Karpas-422 (cell line): ENCODE results near the gene NMT1. TPM values are rescaled to one million over a fixed set of nuclear protein-coding genes. Genes with fewer than 3 reads are reported as not detected.
A peak's percentile ranks its signal among the peaks of the same experiment; 100 is the strongest.

Experiments used
- DNase-seq: peaks from one replicate; pipeline ENCODE4 v3.0.0-alpha.2; 2015
- H2AFZ ChIP-seq: fragments of 200-600 bp; sonication (generic); 2 replicates; pipeline ENCODE4 v1.6.1; 2014; ENCODE audit warnings: antibody characterized with exemption, low read length, mixed read lengths
- H3K27ac ChIP-seq: fragments of 200-600 bp; sonication (generic); 2 replicates; pipeline ENCODE4 v1.5.1; 2014; ENCODE audit warnings: mild to moderate bottlenecking, low read length, moderate library complexity
- H3K27me3 ChIP-seq: fragments of 200-600 bp; sonication (generic); 2 replicates; pipeline ENCODE4 v1.6.1; 2014; ENCODE audit warnings: low read length, mixed read lengths
- H3K36me3 ChIP-seq: fragments of 200-600 bp; sonication (generic); 2 replicates; pipeline ENCODE4 v1.6.1; 2014; ENCODE audit warnings: low read length, mixed read lengths; ENCODE audit not compliant: insufficient read depth
- H3K4me1 ChIP-seq: fragments of 200-600 bp; sonication (generic); 2 replicates; pipeline ENCODE4 v1.6.1; 2014; ENCODE audit warnings: mild to moderate bottlenecking, low read length, mixed read lengths
- H3K4me2 ChIP-seq: fragments of 200-600 bp; sonication (generic); 2 replicates; pipeline ENCODE4 v1.6.1; 2014; ENCODE audit warnings: low read length, low read depth, mild to moderate bottlenecking; ENCODE audit not compliant: poor library complexity, severe bottlenecking
- H3K4me3 ChIP-seq: fragments of 200-600 bp; sonication (generic); 2 replicates; pipeline ENCODE4 v1.5.1; 2014; ENCODE audit warnings: mild to moderate bottlenecking, antibody characterized with exemption, low read length, mixed read lengths
- H3K79me2 ChIP-seq: fragments of 200-600 bp; sonication (generic); 2 replicates; pipeline ENCODE4 v1.6.1; 2014; ENCODE audit warnings: mild to moderate bottlenecking, low read length, mixed read lengths
- H3K9ac ChIP-seq: fragments of 200-600 bp; sonication (generic); 2 replicates; pipeline ENCODE4 v1.6.0; 2014; ENCODE audit warnings: low read length
- H3K9me2 ChIP-seq: fragments of 200-600 bp; sonication (generic), shearing (Covaris generic); replicated peaks from 2 replicates; pipeline ENCODE4 v1.6.0; 2014; ENCODE audit warnings: mild to moderate bottlenecking, low read length, moderate library complexity; ENCODE audit not compliant: insufficient read depth
- H3K9me3 ChIP-seq: fragments of 300-700, 200-600 bp; sonication (generic); 2 replicates; pipeline ENCODE4 v1.6.1; 2014; ENCODE audit warnings: low read length, mixed read lengths
- H4K20me1 ChIP-seq: fragments of 200-600 bp; sonication (generic); 2 replicates; pipeline ENCODE4 v1.6.1; 2014; ENCODE audit warnings: mild to moderate bottlenecking, antibody characterized with exemption, low read length, low read depth; ENCODE audit not compliant: insufficient read depth
- total RNA-seq: library from RNA; depleted of rRNA; stranded (reverse); fragments of >200 nt; shearing (Covaris generic); gene quantifications from 2 replicates; pipeline ENCODE4 v1.2.3, GENCODE V29; 2014; ENCODE audit warnings: low replicate concordance

Gene NMT1
- total RNA-seq, 1 experiment from 2014 or later: 48.5 TPM

DNA sequence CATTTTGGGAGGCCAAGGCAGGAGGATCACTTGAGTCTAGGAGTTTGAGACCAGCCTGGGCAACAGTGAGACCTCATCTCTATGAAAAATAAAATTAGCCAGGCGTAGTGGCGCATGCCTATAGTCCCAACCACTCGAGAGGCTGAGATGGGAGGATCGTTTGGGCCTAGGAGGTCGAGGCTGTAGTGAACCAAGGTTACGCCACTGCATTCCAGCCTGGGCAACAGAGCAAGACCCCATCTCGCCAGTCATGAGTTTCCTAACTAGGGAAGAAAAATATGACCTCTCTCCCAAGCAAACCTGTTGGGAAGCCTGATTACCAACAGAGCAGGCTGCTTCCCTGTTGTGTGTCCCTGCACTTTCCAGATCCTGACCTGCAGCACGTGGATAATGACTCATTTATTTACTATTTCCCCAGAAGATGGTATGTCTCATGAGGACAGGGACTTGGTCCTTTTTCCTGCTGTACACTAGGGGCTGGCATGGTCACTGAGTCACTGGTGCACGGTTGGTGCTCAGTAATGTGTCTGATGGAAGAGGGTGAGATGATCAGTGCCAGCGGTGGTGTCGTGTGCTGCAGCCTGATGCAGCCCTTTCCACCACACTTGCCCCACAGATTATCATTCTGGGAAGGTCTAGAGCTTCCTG lies 30.8 kb downstream of the NMT1 start:
- Histone ChIP-seq H3K4me2 (no peak overlapping the region), H3K9ac (no peak overlapping the region), H3K27ac (no peak overlapping the region), H3K9me3 (no peaks in the 10 kb centered on the region), H3K36me3 (peaks cover 46% of the 10 kb centered on the region), H4K20me1 (peaks cover 12% of the 10 kb centered on the region; the same call in 1 of the 2 replicates), H3K27me3 (no peaks in the 10 kb centered on the region), H2AFZ (no peak overlapping the region), H3K9me2 (no peaks in the 10 kb centered on the region), H3K4me3 (no peak overlapping the region), H3K4me1 (peaks cover 12% of the 10 kb centered on the region), H3K79me2 (no peaks in the 10 kb centered on the region)
- no peak for DNase-seq

GRCh38 chr17:45092911-45093430 lies 31.9 kb downstream of the NMT1 start:
- peaks cover 12% of the 10 kb centered on the region for H3K4me1 ChIP-seq
- no peaks in the 10 kb centered on the region for H3K27me3 ChIP-seq
- H2AFZ ChIP-seq: no peak overlapping the region
- H3K9ac ChIP-seq: no peak overlapping the region
- H3K4me2 ChIP-seq: no peak overlapping the region
- peaks cover 15% of the 10 kb centered on the region; the same call in 1 of the 2 replicates for H4K20me1 ChIP-seq
- no peaks in the 10 kb centered on the region for H3K79me2 ChIP-seq
- H3K9me3 ChIP-seq: no peaks in the 10 kb centered on the region
- DNase-seq: no peak
- no peaks in the 10 kb centered on the region for H3K9me2 ChIP-seq
- no peak overlapping the region for H3K27ac ChIP-seq
- no peak overlapping the region for H3K4me3 ChIP-seq
- peaks cover 49% of the 10 kb centered on the region for H3K36me3 ChIP-seq

- Histone ChIP-seq H3K4me3 (no peak overlapping the region), H3K4me2 (no peak overlapping the region), H3K27me3 (no peaks in the 10 kb centered on the region), H3K27ac (no peak overlapping the region), H2AFZ (no peak overlapping the region), H3K9ac (no peak overlapping the region), H4K20me1 (peaks cover 15% of the 10 kb centered on the region; the same call in 1 of the 2 replicates), H3K36me3 (peaks cover 49% of the 10 kb centered on the region), H3K4me1 (peaks cover 12% of the 10 kb centered on the region), H3K9me3 (no peaks in the 10 kb centered on the region), H3K9me2 (no peaks in the 10 kb centered on the region), H3K79me2 (no peaks in the 10 kb centered on the region)
- DNase-seq: no peak
These were observed 32.5 kb downstream of the NMT1 start for GRCh38 chr17:45093444-45094110.

DNA sequence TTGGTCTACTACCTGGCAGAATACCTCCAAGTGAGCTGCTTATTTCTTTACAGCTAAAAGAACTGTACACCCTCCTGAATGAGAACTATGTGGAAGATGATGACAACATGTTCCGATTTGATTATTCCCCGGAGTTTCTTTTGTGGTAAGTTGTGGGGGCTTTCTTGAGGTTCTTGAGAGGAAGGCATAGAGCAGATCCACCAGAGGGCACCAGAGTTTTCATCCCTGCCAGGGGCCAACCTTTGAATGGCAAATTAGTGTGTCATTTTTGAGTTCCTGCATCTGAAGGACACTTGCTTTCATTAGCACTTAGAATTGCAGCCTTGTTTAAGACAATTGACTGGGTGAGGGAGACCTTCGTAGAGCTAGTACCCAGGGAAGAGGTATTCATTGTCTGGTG lies 35.0 kb downstream of the NMT1 start:
- Histone ChIP-seq H4K20me1 (peaks cover 15% of the 10 kb centered on the region; the same call in 1 of the 2 replicates), H3K4me2 (peak overlapping the region; percentile 22), H3K27me3 (no peaks in the 10 kb centered on the region), H3K4me3 (no peak overlapping the region), H3K9me3 (no peaks in the 10 kb centered on the region), H3K4me1 (peaks cover 12% of the 10 kb centered on the region), H3K79me2 (no peaks in the 10 kb centered on the region), H3K36me3 (peaks cover 44% of the 10 kb centered on the region), H2AFZ (no peak overlapping the region), H3K9ac (peak overlapping the region; percentile 20; the same call in 1 of the 2 replicates), H3K9me2 (no peaks in the 10 kb centered on the region), H3K27ac (no peak overlapping the region)
- peak; percentile 86 for DNase-seq

- Histone ChIP-seq H3K27ac (no peak overlapping the region), H2AFZ (no peak overlapping the region), H3K27me3 (no peaks in the 10 kb centered on the region), H3K36me3 (peaks cover 37% of the 10 kb centered on the region), H3K9ac (no peak overlapping the region), H3K9me2 (no peaks in the 10 kb centered on the region), H3K9me3 (no peaks in the 10 kb centered on the region), H3K4me2 (no peak overlapping the region), H3K4me1 (peaks cover 12% of the 10 kb centered on the region), H3K79me2 (no peaks in the 10 kb centered on the region), H4K20me1 (peaks cover 14% of the 10 kb centered on the region; the same call in 1 of the 2 replicates), H3K4me3 (no peak overlapping the region)
- no peak for DNase-seq
These were observed 35.8 kb downstream of the NMT1 start for GRCh38 chr17:45096926-45097325.

- DNase-seq: no peak
- no peak overlapping the region for H3K27ac ChIP-seq
- no peak overlapping the region for H3K9ac ChIP-seq
- H3K4me1 ChIP-seq: peaks cover 12% of the 10 kb centered on the region
- H3K27me3 ChIP-seq: no peaks in the 10 kb centered on the region
- H2AFZ ChIP-seq: no peak overlapping the region
- H3K36me3 ChIP-seq: peaks cover 36% of the 10 kb centered on the region
- no peak overlapping the region for H3K4me2 ChIP-seq
- H3K9me2 ChIP-seq: no peaks in the 10 kb centered on the region
- H4K20me1 ChIP-seq: peaks cover 11% of the 10 kb centered on the region; the same call in 1 of the 2 replicates
- H3K9me3 ChIP-seq: no peaks in the 10 kb centered on the region
- H3K4me3 ChIP-seq: no peak overlapping the region
- H3K79me2 ChIP-seq: no peaks in the 10 kb centered on the region
These were observed 37.2 kb downstream of the NMT1 start for GRCh38 chr17:45098081-45098868.

- Histone ChIP-seq H3K9ac (no peak overlapping the region), H3K27me3 (no peaks in the 10 kb centered on the region), H3K79me2 (no peaks in the 10 kb centered on the region), H3K4me2 (no peak overlapping the region), H3K4me1 (peaks cover 12% of the 10 kb centered on the region), H3K9me2 (no peaks in the 10 kb centered on the region), H4K20me1 (peaks cover 11% of the 10 kb centered on the region; the same call in 1 of the 2 replicates), H3K36me3 (peaks cover 30% of the 10 kb centered on the region), H3K4me3 (no peak overlapping the region), H2AFZ (no peak overlapping the region), H3K9me3 (no peaks in the 10 kb centered on the region), H3K27ac (no peak overlapping the region)
- peak; percentile 89 for DNase-seq
These were observed 37.9 kb downstream of the NMT1 start for GRCh38 chr17:45098869-45099616.
